ENCODE data around the gene WDR7.

The WDR7 gene

DNA sequence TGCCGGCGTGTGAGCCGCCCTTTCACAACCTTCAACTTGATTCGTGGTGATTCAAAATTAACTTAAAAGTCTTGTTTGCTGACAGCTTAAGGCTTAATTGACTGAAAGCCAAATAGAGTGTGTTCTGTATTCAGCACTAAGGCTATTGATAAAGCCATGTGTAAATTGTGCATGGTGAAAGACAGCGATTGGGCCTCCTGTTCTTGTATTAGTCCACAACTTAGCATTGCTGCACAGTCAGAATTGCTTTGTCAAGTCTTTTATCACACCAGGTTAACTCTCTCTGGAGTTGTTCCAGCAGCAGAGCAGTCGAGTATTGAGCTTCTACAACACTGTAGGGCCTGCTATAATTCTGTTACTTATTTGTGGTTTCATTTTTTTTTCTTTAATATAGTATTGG is 210.1 kb downstream of the WDR7 start:
- Histone ChIP-seq H3K36me3 (ENCODE audit: control insufficient read depth, insufficient read depth, low read length) (no peaks in the 10 kb centered on the region), H3K9ac (no peak overlapping the region), H3K27ac (no peak overlapping the region), H2AFZ (no peak overlapping the region), H3K4me3 (ENCODE audit: low read depth, low read length) (no peak overlapping the region), H3K79me2 (no peaks in the 10 kb centered on the region), H3K4me1 (no peaks in the 10 kb centered on the region), H3K27me3 (ENCODE audit: control insufficient read depth, insufficient read depth, low read length) (no peaks in the 10 kb centered on the region), H3K9me3 (ENCODE audit: control insufficient read depth, low read length) (no peaks in the 10 kb centered on the region), H3K4me2 (ENCODE audit: low read length) (no peak overlapping the region)
- TF ChIP-seq, protein P1, sequence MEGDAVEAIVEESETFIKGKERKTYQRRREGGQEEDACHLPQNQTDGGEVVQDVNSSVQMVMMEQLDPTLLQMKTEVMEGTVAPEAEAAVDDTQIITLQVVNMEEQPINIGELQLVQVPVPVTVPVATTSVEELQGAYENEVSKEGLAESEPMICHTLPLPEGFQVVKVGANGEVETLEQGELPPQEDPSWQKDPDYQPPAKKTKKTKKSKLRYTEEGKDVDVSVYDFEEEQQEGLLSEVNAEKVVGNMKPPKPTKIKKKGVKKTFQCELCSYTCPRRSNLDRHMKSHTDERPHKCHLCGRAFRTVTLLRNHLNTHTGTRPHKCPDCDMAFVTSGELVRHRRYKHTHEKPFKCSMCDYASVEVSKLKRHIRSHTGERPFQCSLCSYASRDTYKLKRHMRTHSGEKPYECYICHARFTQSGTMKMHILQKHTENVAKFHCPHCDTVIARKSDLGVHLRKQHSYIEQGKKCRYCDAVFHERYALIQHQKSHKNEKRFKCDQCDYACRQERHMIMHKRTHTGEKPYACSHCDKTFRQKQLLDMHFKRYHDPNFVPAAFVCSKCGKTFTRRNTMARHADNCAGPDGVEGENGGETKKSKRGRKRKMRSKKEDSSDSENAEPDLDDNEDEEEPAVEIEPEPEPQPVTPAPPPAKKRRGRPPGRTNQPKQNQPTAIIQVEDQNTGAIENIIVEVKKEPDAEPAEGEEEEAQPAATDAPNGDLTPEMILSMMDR (IDR thresholded peaks at IDR 0.05): no peak

DNA sequence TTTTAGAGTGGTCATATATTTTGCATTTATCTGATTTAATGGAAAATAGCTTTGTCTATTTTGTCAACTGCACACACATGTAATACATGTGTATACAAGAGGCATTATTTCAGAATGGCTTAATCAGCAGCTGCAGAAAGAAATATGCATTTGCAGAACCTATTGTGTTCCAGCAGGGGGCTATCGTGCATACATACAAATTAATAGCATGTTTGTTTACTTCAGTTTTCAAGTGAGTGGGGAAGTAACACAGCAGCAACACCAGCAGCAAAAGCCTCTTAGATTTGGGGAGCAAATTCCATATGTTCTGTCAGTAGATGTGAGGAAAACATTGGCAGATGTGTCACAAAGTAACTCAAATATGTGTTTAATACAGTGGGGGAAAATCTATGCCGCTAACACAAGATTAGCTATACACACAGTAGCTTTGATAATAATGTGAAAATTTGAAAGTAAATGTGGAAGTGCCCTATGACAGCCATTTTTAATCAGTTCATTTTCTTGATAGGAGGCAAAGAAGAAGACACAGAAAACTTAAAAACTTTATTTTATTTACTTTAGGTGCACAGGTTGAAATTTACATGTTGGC is 218.1 kb downstream of the WDR7 start:
- H3K4me3 ChIP-seq (ENCODE audit: low read depth, low read length): no peak overlapping the region
- TF ChIP-seq, protein P1 (IDR thresholded peaks at IDR 0.05): peak; percentile 59
- H3K9ac ChIP-seq: no peak overlapping the region
- H3K4me2 ChIP-seq (ENCODE audit: low read length): no peak overlapping the region
- H3K9me3 ChIP-seq (ENCODE audit: control insufficient read depth, low read length): no peaks in the 10 kb centered on the region
- no peaks in the 10 kb centered on the region for H3K36me3 ChIP-seq (ENCODE audit: control insufficient read depth, insufficient read depth, low read length)
- no peaks in the 10 kb centered on the region for H3K27me3 ChIP-seq (ENCODE audit: control insufficient read depth, insufficient read depth, low read length)
- no peak overlapping the region for H2AFZ ChIP-seq
- no peak overlapping the region for H3K27ac ChIP-seq
- no peaks in the 10 kb centered on the region for H3K79me2 ChIP-seq
- no peaks in the 10 kb centered on the region for H3K4me1 ChIP-seq

DNA sequence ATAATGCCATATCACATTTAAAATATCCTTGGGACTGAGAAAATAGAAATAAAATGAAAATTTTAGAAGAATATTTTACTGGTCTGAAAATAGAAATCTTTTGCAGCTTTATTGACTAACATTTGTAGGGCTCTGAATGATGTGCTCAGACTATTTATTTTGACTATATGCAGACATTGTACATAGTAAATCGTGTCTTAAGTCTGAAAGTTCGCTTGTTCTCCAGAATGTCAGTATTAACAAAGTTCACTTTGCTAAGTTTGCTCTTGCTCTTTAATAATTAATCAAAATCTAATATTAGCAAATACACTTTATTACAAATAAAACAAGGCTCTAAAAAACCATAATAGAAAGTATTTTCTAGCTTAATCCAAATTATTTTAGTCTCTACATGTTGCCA is 219.8 kb downstream of the WDR7 start:
- TF ChIP-seq, protein P1 (IDR thresholded peaks at IDR 0.05): no peak
- no peak overlapping the region for H2AFZ ChIP-seq
- H3K4me1 ChIP-seq: no peaks in the 10 kb centered on the region
- H3K9me3 ChIP-seq (ENCODE audit: control insufficient read depth, low read length): no peaks in the 10 kb centered on the region
- H3K27ac ChIP-seq: no peak overlapping the region
- no peaks in the 10 kb centered on the region for H3K36me3 ChIP-seq (ENCODE audit: control insufficient read depth, insufficient read depth, low read length)
- H3K4me3 ChIP-seq (ENCODE audit: low read depth, low read length): no peak overlapping the region
- no peak overlapping the region for H3K4me2 ChIP-seq (ENCODE audit: low read length)
- H3K9ac ChIP-seq: no peak overlapping the region
- no peaks in the 10 kb centered on the region for H3K79me2 ChIP-seq
- no peaks in the 10 kb centered on the region for H3K27me3 ChIP-seq (ENCODE audit: control insufficient read depth, insufficient read depth, low read length)

DNA sequence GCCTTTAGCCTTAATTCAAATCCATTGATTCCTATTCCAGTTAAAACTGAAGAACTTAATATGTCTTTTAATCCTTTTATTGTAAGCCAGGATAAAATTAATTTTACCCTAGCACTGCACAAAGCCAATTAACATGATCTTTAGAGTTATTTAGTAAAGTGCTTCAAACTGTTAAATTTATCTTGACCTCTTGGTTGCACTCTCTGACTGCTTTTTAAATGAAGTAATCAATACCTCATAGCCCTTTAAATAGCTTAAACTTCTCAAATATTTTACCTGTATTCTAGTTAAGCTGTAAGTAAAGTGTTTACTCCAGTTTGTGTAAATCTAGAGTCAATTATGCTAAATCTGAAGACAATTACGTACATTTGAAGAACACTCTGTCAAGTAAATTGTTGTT is 221.0 kb downstream of the WDR7 start:
- no peak overlapping the region for H3K4me2 ChIP-seq (ENCODE audit: low read length)
- H3K4me1 ChIP-seq: no peaks in the 10 kb centered on the region
- no peaks in the 10 kb centered on the region for H3K9me3 ChIP-seq (ENCODE audit: control insufficient read depth, low read length)
- no peaks in the 10 kb centered on the region for H3K79me2 ChIP-seq
- TF ChIP-seq, protein P1 (IDR thresholded peaks at IDR 0.05): no peak
- no peak overlapping the region for H2AFZ ChIP-seq
- no peaks in the 10 kb centered on the region for H3K27me3 ChIP-seq (ENCODE audit: control insufficient read depth, insufficient read depth, low read length)
- H3K27ac ChIP-seq: no peak overlapping the region
- H3K36me3 ChIP-seq (ENCODE audit: control insufficient read depth, insufficient read depth, low read length): no peaks in the 10 kb centered on the region
- no peak overlapping the region for H3K4me3 ChIP-seq (ENCODE audit: low read depth, low read length)
- no peak overlapping the region for H3K9ac ChIP-seq

DNA sequence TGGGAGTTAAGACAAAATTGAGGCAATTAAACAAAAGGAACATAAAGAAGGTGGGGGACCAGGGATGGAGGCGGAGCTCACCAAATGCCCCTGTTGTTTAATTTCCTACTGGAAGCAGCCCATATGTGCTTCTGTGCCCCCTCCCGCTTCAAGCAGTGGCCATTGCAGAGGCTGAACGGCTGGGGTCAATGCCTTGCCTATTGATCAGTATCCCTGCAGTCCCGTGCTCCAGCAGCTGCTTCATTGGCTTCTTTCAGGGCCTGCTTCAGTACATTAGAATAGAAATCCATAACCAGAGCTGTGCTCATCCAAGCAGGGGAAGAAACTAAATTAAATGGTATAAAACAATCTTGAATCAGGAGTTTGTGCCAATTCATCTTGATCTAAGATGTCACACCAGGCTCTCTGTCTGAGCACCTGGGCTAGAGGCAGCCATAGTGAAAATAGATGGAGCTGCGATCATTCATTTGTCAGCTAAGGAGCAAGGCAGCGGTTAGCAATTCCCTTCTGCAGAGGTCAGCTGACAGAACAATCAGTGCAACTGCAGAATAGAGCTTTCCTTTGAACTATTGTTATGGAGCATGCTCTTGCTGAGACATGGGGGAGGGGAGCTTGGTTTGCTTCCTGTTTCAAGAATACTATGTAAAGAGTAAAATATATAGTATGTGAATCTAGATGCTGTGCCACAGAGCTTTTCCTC is 222.4 kb downstream of the WDR7 start:
- Histone ChIP-seq H3K27me3 (ENCODE audit: control insufficient read depth, insufficient read depth, low read length) (no peaks in the 10 kb centered on the region), H3K4me2 (ENCODE audit: low read length) (no peak overlapping the region), H3K9ac (no peak overlapping the region), H3K27ac (no peak overlapping the region), H3K9me3 (ENCODE audit: control insufficient read depth, low read length) (no peaks in the 10 kb centered on the region), H3K79me2 (no peaks in the 10 kb centered on the region), H3K4me1 (no peaks in the 10 kb centered on the region), H2AFZ (no peak overlapping the region), H3K4me3 (ENCODE audit: low read depth, low read length) (no peak overlapping the region), H3K36me3 (ENCODE audit: control insufficient read depth, insufficient read depth, low read length) (no peaks in the 10 kb centered on the region)
- TF ChIP-seq, protein P1 (IDR thresholded peaks at IDR 0.05): no peak

Data from parathyroid adenoma (tissue), 2 donors.